GM18511 (cell line): ENCODE results near the gene EFCC1.

Experiments
- ATAC-seq: cut with Tn5 transposase; IDR thresholded peaks from one replicate; pipeline ENCODE4 v1.9.1; 2021; ENCODE audit warnings: mild to moderate bottlenecking, moderate library complexity; ENCODE audit not compliant: unreplicated experiment

Gene EFCC1

DNA sequence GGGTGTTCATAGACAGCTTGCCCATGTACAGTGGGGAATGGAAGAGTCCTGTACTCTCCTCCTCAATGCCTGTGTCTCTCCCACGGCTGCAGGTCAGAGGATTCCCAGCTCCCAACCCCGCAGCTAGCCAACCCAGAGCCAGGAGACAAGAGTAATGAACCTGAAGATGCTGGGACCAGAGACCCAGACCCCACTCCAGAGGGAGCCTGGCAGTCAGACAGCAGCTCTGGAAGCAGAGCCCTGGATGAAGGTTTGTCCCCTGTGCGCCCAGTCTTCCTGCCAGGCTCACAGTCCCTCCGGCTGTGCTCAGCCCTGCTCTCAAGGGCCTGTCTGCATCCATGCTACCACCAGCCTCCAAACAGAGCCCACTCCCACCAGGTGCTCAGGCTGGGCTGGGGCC, 29.5 kb downstream of the EFCC1 start:
- ATAC-seq = no peak

DNA sequence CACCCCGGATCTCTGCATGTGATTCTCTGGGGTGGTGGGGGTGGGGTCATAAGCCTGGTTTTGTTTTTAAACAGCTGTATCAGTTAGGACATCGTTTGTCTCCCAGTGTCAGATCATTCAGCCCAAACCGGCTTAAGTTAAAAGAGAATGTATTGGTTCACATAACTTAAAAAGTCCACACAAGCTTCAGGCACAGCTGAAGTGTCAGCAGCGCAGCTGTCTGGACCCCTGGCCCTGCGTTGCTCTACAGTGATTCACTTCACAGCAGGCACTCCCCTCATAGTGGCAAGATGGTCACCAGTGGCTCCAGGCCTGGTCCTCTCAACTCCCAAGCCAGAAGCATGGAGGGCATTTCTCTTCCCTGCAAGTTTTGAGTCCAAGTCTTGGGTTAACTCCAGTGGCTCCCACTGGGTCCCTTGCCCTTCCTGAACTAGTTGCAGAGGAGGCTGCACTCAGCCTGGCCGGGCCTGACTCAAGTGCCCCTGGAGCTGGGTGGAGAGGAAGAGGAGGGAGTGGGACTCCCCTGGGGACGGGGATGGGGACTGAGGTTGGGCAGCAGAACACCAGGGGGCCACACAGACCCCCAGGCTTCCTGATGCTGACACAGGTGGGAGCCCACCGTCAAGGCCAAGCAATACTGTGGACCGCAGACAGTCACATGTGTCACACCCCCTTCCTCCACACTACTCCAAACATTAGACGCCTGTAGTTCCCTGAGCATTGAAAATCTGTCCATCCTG, 30.5 kb downstream of the EFCC1 start:
- no peak for ATAC-seq

DNA sequence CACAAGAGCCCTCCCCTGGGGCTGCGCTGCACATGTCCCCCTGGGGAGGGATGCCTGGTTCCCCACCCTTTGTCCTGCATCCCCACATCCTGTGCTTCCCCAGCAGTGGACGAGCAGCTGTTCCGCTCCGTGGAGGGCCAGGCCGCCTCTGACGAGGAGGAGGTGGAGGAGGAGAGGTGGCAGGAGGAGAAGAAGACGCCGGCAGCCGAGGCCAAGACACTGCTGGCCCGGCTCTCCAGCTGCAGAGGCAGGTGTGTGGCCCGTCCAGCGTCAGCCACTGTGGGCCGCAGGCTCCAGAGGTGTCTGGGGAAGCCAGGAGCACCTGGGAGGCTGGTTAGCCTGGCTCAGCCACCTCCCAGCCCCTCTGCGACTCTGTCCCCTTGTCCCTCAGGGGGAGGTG, 31.6 kb downstream of the EFCC1 start:
- no peak for ATAC-seq

DNA sequence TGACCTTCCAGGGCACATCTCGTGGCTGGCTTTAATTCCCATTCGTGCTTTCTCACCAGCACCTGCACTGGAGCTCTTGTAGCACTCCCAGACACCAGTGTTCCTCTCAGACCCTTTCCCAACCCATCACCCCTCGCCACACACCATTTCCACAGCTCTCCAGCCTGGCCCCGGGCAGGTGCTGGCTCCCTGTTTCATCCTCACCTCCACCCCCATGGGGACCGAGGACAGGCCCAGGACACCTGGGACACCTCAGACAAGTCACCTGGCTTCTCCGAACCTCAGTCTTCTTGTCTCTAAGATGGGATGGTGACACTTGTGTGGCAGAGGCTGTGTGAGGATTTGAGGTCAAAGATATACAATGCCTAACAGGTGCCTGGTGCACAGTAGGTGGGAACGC, 32.0 kb downstream of the EFCC1 start:
- ATAC-seq = no peak

DNA sequence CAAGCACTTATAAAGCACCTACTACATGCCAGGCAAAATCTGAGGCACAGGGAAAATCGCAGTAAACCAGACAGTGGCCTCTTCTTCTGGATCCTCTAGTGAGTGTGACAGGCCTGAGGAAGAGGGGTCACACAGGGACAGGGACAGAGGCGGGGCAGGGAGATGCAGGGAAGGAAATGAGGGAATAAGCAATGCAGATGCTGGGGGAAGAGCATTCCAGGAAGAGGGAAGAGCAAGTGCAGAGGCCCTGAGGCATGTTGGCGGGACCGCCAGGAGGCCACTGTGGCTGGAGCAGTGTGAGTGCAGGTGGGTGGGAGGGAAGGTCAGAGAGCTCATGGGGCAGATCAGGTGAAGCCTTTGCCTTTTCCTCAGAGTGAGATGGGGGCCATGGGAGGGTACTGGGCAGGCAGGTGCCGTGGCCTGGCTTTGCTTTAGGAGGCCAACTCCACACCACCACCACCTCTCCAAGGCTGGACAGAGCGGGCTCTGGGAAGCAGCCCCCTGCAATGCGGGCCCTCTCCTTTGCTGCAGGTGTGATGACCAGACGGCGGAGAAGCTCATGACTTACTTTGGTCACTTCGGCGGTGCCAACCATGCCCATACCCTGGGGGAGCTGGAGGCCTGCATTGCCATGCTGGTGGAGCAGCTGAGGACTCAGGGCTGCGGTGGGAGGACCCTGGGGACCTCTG, 32.7 kb downstream of the EFCC1 start:
- no peak for ATAC-seq

DNA sequence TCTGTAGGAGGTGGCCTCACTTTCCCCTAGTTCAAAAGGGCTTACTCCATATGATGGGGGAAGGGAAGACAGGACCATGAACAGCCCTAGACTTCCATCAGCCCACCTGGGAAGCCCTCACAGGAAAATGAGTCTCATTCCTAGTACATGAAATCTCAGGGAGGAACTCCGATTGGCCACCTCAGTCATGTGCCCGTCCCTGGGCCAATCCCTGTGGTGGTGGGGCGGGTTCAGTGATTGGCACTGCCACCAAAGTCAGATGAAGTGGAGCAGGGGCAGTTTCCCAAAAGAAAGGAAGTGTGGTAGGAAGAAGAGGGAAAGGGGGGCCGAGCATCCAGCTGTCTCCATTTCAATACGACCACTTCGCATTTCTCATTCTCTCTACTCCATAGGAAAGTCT, 33.5 kb downstream of the EFCC1 start:
- no peak for ATAC-seq

DNA sequence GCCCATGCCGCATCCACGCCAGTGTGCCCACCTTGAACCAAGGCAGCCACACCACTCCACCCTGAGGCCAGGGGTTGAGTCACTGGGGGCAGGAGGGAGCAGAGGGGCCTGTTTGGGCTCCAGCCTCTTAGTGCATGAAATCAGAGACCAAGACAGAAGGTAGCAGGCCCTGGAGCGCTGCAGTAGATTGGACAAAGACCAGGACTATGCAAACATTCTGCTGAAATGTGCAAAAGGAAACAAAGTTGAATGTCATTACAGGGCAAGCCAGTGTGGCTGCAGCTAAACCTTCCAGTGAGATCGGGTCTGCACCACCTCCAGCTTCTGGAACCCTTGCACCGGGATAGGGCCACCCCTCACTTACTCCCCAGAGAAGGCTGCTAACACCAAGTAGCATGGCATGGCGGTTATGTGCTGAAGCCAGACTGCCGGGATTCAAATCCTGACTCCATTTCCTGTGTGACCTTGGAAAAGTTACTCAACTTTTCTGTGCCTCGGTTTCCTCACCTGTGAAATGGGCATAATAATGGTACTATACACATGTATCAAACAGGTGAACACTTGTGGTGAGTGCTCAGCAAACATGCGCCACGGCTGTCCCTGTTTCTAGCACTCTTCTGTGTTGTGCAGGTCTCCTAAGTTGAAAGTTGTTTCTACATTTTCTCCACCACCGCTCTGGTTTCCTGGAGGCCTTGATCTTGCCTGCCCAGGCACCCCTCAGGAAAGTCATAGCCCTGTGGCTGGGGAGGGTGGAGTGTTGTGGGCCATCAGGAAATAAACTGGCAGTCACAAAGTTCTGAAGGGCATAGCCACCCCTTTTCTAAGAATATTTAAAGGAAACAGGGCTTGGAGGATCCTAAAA, 34.5 kb downstream of the EFCC1 start:
- no peak for ATAC-seq

DNA sequence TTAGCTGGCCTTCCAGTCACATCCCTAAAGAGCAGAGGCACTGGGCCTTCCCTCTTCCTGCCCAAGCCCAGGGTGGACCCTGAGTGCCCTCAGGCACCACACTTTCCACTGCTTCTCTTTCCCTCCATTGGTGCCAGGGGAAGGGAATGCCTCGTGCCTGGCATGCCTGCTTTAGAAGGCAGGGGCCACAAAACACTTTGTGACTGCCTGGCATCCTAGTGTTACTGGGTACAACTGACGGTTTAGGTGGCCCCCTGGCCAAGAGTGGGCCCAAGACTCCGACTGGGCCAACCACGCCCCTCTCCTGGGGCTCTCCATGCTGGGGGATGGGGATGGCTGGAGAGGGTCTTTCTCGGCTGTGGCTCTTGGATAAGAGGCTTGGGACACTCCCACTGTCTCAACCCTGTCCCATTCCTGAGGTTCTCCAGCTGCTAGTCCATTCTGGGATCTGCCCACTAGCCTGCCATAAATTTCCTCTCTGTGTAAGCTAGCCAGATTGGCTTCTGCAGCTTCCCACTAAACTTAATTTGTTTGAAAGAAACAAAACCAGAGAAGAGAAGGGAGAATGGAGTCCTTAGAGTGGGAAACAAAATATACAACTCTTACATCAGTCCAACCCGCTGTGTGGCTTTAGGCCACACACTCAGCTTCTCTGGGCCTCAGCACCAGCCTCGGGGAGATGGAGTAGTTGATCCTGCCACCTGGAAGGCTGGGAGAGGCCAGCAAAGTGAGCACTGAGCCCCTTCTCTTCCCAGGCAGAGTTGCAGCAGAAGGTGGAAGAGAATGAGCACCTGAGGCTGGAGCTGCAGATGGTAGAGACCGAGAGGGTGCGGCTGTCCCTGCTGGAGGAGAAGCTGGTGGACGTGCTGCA, 35.4 kb downstream of the EFCC1 start:
- no peak for ATAC-seq

DNA sequence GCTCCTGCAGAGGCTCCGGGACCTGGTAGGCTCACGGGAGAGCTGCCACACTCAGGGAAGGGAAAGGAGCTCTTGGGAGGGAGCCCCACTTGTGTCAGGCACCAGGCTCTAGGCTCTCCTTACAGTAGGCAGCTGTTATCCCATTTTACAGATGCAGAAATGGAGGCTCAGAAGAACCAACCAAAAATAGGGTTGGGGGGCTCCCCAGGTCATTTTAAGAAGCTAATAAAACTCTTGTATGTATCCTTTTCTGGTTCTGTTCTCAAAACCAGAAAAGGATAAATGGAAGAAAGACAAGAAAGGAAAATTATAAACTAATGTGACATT, 36.0 kb downstream of the EFCC1 start:
- ATAC-seq = no peak

DNA sequence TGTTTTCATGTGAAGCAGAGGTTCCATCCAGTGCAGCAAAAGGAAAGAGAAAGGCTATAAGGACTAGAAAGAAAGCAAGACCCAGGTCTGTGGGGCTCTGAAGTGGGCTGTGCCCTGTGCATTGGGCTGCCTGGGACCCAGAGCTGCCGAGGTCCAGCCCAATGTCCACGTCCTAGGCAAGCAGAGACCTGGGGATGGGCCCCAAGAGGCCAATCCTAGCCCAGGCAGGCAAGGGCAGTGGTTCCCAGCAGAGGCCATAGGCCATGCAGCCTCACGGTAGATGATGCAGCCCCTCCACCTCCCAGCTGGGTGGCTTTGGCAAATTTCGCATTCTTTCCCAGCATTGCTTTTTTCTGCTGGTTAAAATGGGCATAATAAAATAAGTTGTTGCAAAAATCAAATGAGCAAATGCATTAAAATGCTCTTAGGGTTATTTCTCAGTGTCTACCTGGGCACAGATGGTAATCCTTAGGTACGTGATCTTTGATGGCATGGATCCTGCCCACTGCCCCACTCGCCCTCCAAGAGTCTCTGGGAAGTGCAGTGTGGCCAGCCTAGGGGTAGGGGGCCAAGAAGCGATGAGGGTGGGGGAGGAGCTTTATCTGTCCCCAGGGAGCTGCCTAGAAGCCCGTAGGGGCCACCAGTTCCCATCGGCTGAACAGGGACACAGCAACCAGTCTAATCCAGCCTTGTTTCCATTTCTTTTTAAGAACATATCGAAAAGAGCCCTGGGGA, 37.2 kb downstream of the EFCC1 start:
- ATAC-seq = no peak

DNA sequence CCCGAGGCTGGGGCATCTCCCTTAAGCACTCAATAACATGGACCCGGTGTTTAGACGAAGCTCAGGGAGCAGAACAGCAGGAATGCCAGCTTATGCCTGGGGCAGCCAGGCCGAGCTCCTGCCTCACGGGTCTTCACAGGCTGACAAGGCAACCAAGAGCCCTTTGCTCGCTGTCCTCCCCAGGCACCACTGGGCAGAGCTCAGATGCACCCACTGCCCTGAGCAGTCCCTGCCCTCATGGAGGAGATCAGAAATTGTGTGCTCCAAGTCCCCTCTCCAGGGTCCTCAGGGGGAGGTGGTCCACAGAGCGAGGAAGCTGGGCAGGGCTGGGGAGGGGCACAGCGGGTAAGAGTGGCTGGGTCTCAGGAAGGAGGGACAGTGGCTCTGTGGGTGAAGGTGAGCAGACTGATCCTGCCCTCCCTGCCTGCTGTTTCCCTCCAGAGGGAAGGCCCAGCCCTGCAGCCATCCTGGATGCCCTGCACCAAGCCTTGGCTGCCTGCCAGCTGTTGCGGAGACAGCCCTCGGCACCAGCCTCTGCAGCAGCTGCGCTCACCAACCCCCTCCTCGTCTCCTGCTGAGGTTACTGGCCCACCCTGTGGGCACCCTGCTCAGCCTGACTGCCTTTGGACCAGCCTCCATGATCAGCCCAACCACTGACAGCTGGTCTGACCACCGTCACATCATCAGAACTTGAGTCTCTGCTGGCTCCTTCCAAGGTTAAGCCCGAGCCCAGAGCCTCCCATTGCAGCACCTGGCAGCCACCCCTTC, 38.4 kb downstream of the EFCC1 start:
- no peak for ATAC-seq

DNA sequence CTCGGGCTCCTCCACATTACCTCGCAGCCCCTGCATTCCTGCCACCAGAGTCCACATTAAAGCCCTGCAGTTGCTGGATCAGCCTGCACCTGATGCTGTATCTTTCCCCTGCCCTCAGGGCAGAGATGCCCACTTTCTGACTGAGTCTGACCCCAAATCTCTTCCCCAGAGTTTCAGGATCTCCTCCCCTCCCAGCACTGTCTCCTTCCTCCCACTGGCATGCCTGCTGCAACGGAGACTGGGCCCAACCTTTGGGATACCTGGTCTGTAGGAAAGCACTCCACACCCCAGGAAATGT, 38.9 kb downstream of the EFCC1 start:
- no peak for ATAC-seq

DNA sequence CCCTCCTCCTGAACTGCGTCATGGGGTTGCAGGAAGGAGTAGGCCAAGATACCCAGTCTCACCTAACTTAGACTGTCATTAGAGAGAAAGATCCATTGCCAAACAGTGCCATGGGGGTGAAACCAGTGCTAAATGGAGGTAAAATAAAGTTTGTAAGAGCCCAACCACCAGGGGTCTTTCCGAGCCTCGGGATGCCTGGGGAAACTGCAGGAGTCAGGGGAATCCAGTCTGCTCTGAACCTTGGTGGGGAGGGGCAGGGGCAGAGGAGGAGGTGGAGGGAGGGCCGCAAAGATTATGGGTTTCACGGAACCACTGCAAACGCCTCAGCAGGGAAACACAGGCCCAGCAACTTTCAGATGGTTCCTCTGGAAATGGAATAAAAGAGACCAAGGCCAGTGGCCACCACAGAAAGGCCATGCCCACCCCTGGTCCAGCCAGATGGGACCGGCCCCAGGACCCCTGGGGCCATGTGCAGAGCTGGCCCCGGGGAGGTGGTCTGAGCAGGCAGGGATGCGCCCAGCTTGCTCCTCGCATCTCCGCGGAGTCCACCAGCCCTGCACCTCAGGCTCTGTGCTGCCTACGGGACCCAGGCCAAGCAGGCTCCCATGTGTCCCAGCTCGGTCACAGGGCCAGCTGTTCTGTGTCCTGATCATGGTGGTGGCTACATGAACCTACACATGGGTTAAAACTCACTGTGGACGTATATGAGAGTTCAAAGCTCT, 39.6 kb downstream of the EFCC1 start:
- ATAC-seq = no peak

DNA sequence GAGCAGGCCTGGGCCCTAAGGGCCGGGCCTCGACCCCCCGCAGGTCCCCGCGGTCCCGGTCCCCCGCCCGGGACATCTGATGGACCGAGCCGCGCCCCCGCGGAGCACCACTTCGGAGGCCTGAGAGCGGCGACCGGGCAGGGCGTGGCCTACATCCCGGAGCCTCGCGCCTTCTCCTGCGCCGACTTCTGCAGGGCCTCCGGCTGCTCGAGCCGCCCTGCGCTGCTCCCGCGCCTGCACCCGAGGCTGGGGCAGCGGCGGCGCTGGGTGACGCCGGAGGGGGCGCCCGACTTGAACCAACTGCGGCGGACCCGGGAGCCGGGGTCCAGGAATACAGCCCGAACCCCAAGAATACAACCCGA, 44.6 kb downstream of the EFCC1 start:
- no peak for ATAC-seq

DNA sequence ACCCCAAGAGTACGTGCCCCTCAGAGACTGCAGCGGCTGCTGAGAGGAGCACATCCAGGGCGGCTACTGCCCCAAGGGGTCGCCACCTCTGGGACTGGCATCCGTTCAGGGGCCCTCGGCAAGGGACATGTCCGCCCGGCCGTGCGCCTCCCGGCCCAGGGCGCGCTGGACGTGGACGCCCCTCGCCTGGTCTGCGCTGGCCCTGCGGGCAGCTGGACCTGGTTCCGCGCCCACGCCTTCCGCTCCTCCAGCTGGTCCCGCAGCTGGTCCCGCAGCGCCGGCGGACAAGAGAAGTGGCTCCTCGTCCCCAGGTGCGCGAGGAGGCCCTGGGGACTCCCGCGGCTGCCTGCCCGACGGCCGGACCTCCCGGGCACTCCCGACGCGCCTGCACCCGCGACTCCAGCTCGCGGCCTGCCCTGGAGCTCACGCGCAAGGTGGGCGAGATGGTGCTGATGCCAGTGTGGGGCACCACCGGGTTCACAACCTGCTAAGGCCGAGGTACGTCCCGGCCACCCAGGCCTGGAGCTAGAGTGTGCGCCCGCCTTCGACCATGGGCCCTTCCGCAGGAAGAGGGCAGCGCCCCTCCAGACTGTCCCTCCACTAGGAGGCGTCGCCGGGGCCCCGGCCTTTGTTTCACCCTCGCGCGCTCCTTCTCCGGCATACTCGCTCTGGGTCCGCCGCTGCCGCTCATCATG, 45.1 kb downstream of the EFCC1 start:
- no peak for ATAC-seq

DNA sequence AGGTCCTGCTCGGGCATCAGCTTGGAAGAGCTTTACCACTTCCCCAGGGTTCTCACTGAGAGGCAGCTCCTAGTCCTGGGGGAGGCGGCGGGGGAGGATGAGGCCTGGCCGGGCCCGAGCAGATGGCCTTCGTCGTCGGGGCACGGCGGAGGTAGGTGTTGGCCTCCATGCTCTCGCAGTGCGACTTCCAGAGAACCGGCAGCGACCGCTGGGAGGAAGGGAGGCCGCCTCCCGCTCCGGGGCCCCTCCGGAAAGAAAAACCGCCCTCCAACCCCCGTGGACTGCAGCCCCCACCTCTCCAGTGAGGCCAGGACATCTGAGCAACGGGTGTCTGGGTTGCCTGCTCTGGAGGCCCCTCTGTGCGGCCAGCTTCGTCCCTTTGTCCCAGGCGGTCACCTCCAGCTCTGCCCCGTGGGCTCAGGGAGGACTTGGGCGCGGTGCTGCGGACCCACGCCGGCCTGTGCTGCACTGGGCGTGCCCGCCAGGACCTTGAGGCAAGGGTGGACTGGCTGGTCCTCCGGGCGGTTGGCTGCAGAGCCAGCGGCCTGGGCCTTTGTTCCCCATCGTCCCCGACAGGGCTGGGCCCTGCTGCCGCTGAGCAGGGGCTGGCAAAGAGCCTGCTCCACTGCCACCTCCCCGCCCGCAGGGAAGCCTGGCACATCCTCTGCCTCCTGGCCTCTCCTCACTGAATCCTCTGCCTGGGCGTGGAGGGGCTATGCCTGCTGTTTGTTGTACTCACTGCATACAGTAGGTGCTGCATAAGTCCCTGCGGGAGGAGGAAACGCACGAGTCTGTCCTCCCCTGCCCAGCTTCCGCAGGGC, 45.8 kb downstream of the EFCC1 start:
- no peak for ATAC-seq

DNA sequence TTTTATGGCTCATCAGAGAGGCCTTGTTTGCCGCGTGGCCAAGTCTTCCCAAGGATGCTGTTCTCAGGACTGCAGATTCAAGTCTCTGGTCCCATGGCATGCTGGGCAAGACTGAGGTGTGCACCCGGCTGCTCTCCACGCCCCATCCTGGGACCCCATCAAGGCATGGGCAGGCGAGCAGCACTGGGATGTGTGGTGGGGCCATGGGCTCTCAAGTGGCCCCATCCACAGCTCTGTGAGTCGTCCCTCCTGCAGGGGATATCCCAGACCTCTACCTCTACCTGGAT, 46.4 kb downstream of the EFCC1 start:
- ATAC-seq = no peak
